SU-DHL-6 (cell line): ENCODE measurements around the gene EFNB1.

Experiments
- H2AFZ ChIP-seq: fragments of 200-600 bp; sonication (generic); 2 replicates; pipeline ENCODE4 v1.6.1; 2014; ENCODE audit warnings: low read depth, mild to moderate bottlenecking, moderate library complexity, mixed read lengths, antibody characterized with exemption, low read length; ENCODE audit not compliant: severe bottlenecking
- H3F3A ChIP-seq: fragments of 200-600 bp; shearing (Covaris generic); 2 replicates; pipeline ENCODE4 v1.6.0; 2016; ENCODE audit warnings: antibody characterized with exemption, mild to moderate bottlenecking; ENCODE audit not compliant: insufficient read depth
- H3K27ac ChIP-seq: fragments of 200-600 bp; sonication (generic); 2 replicates; pipeline ENCODE4 v1.5.1; 2016; ENCODE audit warnings: low read depth, mild to moderate bottlenecking, low read length, moderate library complexity, mixed read lengths
- H3K27me3 ChIP-seq: fragments of 200-600 bp; sonication (generic), shearing (Covaris generic); 2 replicates; pipeline ENCODE4 v1.6.0; 2014; ENCODE audit warnings: mild to moderate bottlenecking, low read length
- H3K36me3 ChIP-seq: fragments of 200-600 bp; sonication (generic); 2 replicates; pipeline ENCODE4 v1.6.1; 2014; ENCODE audit warnings: mild to moderate bottlenecking, low read length, mixed read lengths
- H3K4me2 ChIP-seq: fragments of 300-600, 200-600 bp; shearing (Covaris generic), sonication (generic); 2 replicates; pipeline ENCODE4 v1.6.0; 2014; ENCODE audit warnings: low read length, low read depth, mild to moderate bottlenecking; ENCODE audit not compliant: poor library complexity, severe bottlenecking
- H3K4me3 ChIP-seq: fragments of 200-600 bp; sonication (generic); 2 replicates; pipeline ENCODE4 v1.5.1; 2014; ENCODE audit warnings: antibody characterized with exemption, low read length, mild to moderate bottlenecking, mixed read lengths; ENCODE audit not compliant: insufficient read depth, poor library complexity, severe bottlenecking
- H3K79me2 ChIP-seq: fragments of 200-600 bp; sonication (generic); 2 replicates; pipeline ENCODE4 v1.6.1; 2014; ENCODE audit warnings: mild to moderate bottlenecking, low read length, moderate library complexity; ENCODE audit not compliant: insufficient read depth
- H3K9ac ChIP-seq: fragments of 200-600 bp; sonication (generic); 2 replicates; pipeline ENCODE4 v1.7.0; 2014; ENCODE audit warnings: mild to moderate bottlenecking, low read length
- H3K9me2 ChIP-seq: fragments of 200-600 bp; sonication (generic); replicated peaks from 2 replicates; pipeline ENCODE4 v1.6.1; 2014; ENCODE audit warnings: low read length; ENCODE audit not compliant: insufficient read depth
- H3K9me3 ChIP-seq: fragments of 200-600 bp; sonication (generic); 2 replicates; pipeline ENCODE4 v1.6.1; 2014; ENCODE audit warnings: low read length, mixed read lengths; ENCODE audit not compliant: insufficient read depth
- H4K20me1 ChIP-seq: fragments of 200-600 bp; sonication (generic); 2 replicates; pipeline ENCODE4 v1.6.1; 2014; ENCODE audit warnings: low read depth, mild to moderate bottlenecking, antibody characterized with exemption, low read length, moderate library complexity, mixed read lengths
- EZH2phosphoT487 ChIP-seq: fragments of 200-600 bp; sonication (generic), shearing (Covaris generic); conservative IDR thresholded peaks from 2 replicates; pipeline ENCODE4 v1.6.1; 2018; ENCODE audit warnings: mild to moderate bottlenecking, antibody characterized with exemption, low read length, moderate library complexity, mixed read lengths
- TF ChIP-seq, protein P1 (sequence below): fragments of 200-600 bp; sonication (generic); IDR thresholded peaks from one replicate; pipeline ENCODE4 v1.5.1; 2017; ENCODE audit warnings: antibody characterized with exemption, mild to moderate bottlenecking, low read length, moderate library complexity; ENCODE audit not compliant: insufficient read depth, poor library complexity, severe bottlenecking

EFNB1 gene

DNA sequence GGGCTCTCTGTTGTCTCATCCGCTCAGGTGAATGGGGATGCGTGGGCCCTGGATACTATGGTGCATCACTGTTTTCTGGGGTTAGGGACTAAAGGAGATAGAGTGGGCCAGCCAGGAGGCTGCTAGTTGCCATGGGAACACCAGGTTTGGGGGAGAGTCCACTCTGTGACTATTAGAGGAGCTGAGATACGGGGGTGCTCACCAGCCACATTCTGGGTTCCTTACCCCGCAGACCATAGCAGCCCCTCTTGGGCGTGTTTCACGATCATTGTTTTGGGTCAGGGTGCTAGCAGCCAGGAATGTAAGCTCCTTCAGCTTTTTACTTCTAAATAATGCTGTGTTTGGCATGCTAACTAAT lies 4.6 kb downstream of the EFNB1 start:
- Histone ChIP-seq H3K4me2 (no peak overlapping the region), H2AFZ (no peak overlapping the region), H3K9me3 (no peaks in the 10 kb centered on the region), H4K20me1 (no peaks in the 10 kb centered on the region), H3F3A (no peaks in the 10 kb centered on the region), H3K4me3 (no peak overlapping the region), H3K9ac (no peak overlapping the region), H3K27me3 (no peaks in the 10 kb centered on the region), H3K27ac (no peak overlapping the region), H3K9me2 (no peaks in the 10 kb centered on the region), H3K79me2 (no peaks in the 10 kb centered on the region), H3K36me3 (no peaks in the 10 kb centered on the region)
- TF ChIP-seq, protein P1, sequence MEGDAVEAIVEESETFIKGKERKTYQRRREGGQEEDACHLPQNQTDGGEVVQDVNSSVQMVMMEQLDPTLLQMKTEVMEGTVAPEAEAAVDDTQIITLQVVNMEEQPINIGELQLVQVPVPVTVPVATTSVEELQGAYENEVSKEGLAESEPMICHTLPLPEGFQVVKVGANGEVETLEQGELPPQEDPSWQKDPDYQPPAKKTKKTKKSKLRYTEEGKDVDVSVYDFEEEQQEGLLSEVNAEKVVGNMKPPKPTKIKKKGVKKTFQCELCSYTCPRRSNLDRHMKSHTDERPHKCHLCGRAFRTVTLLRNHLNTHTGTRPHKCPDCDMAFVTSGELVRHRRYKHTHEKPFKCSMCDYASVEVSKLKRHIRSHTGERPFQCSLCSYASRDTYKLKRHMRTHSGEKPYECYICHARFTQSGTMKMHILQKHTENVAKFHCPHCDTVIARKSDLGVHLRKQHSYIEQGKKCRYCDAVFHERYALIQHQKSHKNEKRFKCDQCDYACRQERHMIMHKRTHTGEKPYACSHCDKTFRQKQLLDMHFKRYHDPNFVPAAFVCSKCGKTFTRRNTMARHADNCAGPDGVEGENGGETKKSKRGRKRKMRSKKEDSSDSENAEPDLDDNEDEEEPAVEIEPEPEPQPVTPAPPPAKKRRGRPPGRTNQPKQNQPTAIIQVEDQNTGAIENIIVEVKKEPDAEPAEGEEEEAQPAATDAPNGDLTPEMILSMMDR = no peak
- TF ChIP-seq EZH2phosphoT487 = no peak

DNA sequence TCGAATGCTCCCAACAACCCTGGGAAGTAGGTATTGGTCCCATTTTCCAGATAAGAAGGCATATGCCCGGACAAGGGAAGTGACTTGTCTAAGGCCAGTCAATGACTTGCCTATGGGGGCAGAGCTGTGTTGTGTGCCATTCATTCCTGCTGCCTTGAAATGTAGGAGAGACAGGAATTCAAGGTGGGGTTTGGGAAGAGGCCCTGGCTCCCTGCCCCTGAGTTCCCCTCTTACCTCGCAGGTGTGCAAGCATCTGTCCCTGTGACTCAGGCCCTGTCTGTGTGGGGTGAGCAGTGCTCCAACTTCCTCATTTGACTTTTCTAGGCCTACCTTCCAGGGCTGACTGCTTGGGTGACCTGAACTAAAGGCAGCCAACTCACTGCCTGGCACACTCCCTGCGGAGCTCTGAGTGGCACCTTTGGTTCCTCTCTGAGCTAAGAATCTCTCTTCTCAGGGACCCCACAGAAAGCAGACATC lies 5.1 kb downstream of the EFNB1 start:
- H3K27ac ChIP-seq = no peak overlapping the region
- no peak overlapping the region for H3K9ac ChIP-seq
- H3K4me2 ChIP-seq = no peak overlapping the region
- H3K9me2 ChIP-seq = no peaks in the 10 kb centered on the region
- H3K27me3 ChIP-seq = no peaks in the 10 kb centered on the region
- TF ChIP-seq, protein P1 = no peak
- no peak for TF ChIP-seq EZH2phosphoT487
- no peak overlapping the region for H2AFZ ChIP-seq
- H3K4me3 ChIP-seq = no peak overlapping the region
- no peaks in the 10 kb centered on the region for H3F3A ChIP-seq
- H3K9me3 ChIP-seq = no peaks in the 10 kb centered on the region
- H4K20me1 ChIP-seq = no peaks in the 10 kb centered on the region
- H3K79me2 ChIP-seq = no peaks in the 10 kb centered on the region
- H3K36me3 ChIP-seq = no peaks in the 10 kb centered on the region

DNA sequence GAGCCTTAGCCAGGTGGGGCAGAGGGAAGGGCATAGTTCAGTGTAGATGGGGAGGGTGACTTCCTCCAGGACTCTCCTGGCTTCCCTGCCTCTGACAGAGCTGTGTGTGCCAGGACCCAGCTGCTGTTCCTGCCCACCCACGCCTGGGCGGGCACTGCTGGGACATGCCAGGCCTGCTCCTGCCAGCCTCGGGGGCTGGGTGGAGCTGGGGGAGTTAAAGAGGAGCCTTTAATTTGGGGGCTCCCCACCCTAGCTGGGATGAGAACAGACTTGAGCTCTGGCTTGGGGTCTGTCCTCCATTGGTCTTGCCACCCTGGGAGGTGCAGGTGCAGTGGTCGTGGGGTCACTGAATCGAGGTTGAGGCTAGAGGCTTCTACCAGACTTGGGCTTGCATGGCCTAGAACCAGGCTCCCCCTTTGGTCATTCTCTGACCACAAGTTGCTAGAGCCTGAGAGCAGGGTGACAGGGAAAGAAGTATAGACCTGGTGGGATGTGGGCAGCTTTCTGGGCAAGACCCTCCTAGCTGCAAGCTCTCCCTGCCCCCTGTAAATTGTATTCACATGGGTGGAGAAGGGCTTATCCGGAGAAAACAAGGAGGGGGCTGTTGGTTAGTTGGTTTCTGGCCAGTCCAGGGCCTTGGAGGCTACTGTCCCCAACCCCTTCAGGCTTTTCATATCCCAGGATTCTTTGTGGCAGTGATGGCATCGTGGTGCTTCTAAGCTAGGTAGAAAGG lies 5.7 kb downstream of the EFNB1 start:
- H3F3A ChIP-seq = no peaks in the 10 kb centered on the region
- no peak overlapping the region for H3K9ac ChIP-seq
- H3K9me3 ChIP-seq = no peaks in the 10 kb centered on the region
- H3K4me3 ChIP-seq = no peak overlapping the region
- H3K4me2 ChIP-seq = no peak overlapping the region
- no peaks in the 10 kb centered on the region for H3K27me3 ChIP-seq
- no peaks in the 10 kb centered on the region for H4K20me1 ChIP-seq
- no peak for TF ChIP-seq EZH2phosphoT487
- TF ChIP-seq, protein P1 = no peak
- H3K9me2 ChIP-seq = no peaks in the 10 kb centered on the region
- no peak overlapping the region for H3K27ac ChIP-seq
- no peaks in the 10 kb centered on the region for H3K36me3 ChIP-seq
- no peak overlapping the region for H2AFZ ChIP-seq
- no peaks in the 10 kb centered on the region for H3K79me2 ChIP-seq
